Myometrial cell (primary cell): ENCODE results near the gene KLHL33. TPM values are rescaled to one million over a fixed set of nuclear protein-coding genes. Genes with fewer than 3 reads are reported as not detected.

Source experiments
- total RNA-seq: library from RNA; depleted of rRNA; stranded (reverse); fragments of >200 nt; gene quantifications from 2 replicates; pipeline ENCODE4 v1.2.3, GENCODE V29; 2015

The KLHL33 gene
- under 0.01 and 0.35 TPM in 2 replicates for total RNA-seq

GRCh38 chr14:20435582-20436362, at the start of gene KLHL33:
KLHL33 (minus strand) TSS chr14:20436166; CDS start chr14:20435811, 355 bp downstream.

GRCh38 chr14:20469242-20469889, 33.4 kb upstream of the KLHL33 start, which contains the start of gene PNP:
PNP (plus strand) TSS chr14:20469406; CDS start chr14:20469525, 119 bp downstream.

GRCh38 chr14:20461225-20462141, 25.5 kb upstream of the KLHL33 start, which contains the start of gene PIP4P1:
PIP4P1 (minus strand) TSS chr14:20461434; CDS start chr14:20461325, 109 bp downstream.

GRCh38 chr14:20454516-20455354, 18.8 kb upstream of the KLHL33 start, which contains the start of the genes APEX1 and OSGEP:
APEX1 (plus strand) TSS chr14:20455226; CDS start chr14:20455646, 420 bp downstream.
OSGEP (minus strand) TSS chr14:20454812; CDS start chr14:20454683, 129 bp downstream.

GRCh38 chr14:20412876-20413743, 22.9 kb downstream of the KLHL33 start, which contains the start of gene TEP1:
TEP1 (minus strand) TSS chr14:20413501; CDS start chr14:20408439, 5,062 bp downstream.

Other genes starting within 250 kb of the KLHL33 start
- gene OR11G2, start 245.3 kb downstream of the KLHL33 start, total RNA-seq: not detected in 2 replicates
- not detected in 2 replicates for gene OR11H6, start 212.5 kb downstream of the KLHL33 start, total RNA-seq
- not detected in 2 replicates for gene OR11H7, start 207.2 kb downstream of the KLHL33 start, total RNA-seq
- gene OR11H4, start 196.9 kb downstream of the KLHL33 start, total RNA-seq: not detected in 2 replicates
- gene TTC5, start 130.2 kb downstream of the KLHL33 start, total RNA-seq: 10.8 and 13.8 TPM in 2 replicates
- gene CCNB1IP1, start 102.9 kb downstream of the KLHL33 start, total RNA-seq: 47.7 and 63.1 TPM in 2 replicates
- gene PARP2, start 92.5 kb downstream of the KLHL33 start, total RNA-seq: 13.5 and 17.9 TPM in 2 replicates
- 11.5 and 22.2 TPM in 2 replicates for gene TEP1, start 22.7 kb downstream of the KLHL33 start, total RNA-seq
- gene OSGEP, start 18.6 kb upstream of the KLHL33 start, total RNA-seq: 15.6 and 38.3 TPM in 2 replicates
- gene APEX1, start 19.1 kb upstream of the KLHL33 start, total RNA-seq: 204 and 223 TPM in 2 replicates
- 12.6 and 15.3 TPM in 2 replicates for gene PIP4P1, start 25.3 kb upstream of the KLHL33 start, total RNA-seq
- 45.9 and 55.4 TPM in 2 replicates for gene PNP, start 33.2 kb upstream of the KLHL33 start, total RNA-seq
- gene RNASE10, start 69.4 kb upstream of the KLHL33 start, total RNA-seq: not detected in 2 replicates
- gene RNASE9, start 124.9 kb upstream of the KLHL33 start, total RNA-seq: not detected in 2 replicates
- not detected in 2 replicates for gene RNASE11, start 151.8 kb upstream of the KLHL33 start, total RNA-seq
- gene RNASE12, start 155.2 kb upstream of the KLHL33 start, total RNA-seq: not detected in 2 replicates
- not detected in 2 replicates for gene OR6S1, start 205.5 kb upstream of the KLHL33 start, total RNA-seq
- 14.7 and 15.8 TPM in 2 replicates for gene RNASE4, start 248.4 kb upstream of the KLHL33 start, total RNA-seq